Large intestine (tissue), 3 donors: ENCODE data around the gene IL9. TPM values are rescaled to one million over a fixed set of nuclear protein-coding genes. Genes with fewer than 3 reads are reported as not detected.
"Not testable (repeated sequence)": the region's sequence is repeated elsewhere in the genome, so short reads cannot be mapped to it uniquely, and the experiment has no call there.

Source experiments
- DNase-seq, 2 donors: peaks; one replicate each; pipeline versions ENCODE4 v3.0.0 to v3.0.0-alpha.2; 2013
- H3K27ac ChIP-seq: one replicate; pipeline ENCODE4 v1.5.1; 2013; ENCODE audit warnings: low read length
- H3K27me3 ChIP-seq: 2 replicates; pipeline ENCODE4 v1.6.1; 2013; ENCODE audit warnings: low read length; ENCODE audit not compliant: control insufficient read depth, insufficient read depth
- H3K36me3 ChIP-seq: 2 replicates; pipeline ENCODE4 v1.6.1; 2013; ENCODE audit warnings: low read length; ENCODE audit not compliant: control insufficient read depth, insufficient read depth
- H3K4me1 ChIP-seq: one replicate; pipeline ENCODE4 v1.6.1; 2013; ENCODE audit warnings: low read length; ENCODE audit not compliant: control insufficient read depth, insufficient read depth
- H3K4me3 ChIP-seq: one replicate; pipeline ENCODE4 v1.5.1; 2013; ENCODE audit warnings: low read length
- H3K9me3 ChIP-seq: one replicate; pipeline ENCODE4 v1.6.1; 2013; ENCODE audit warnings: mild to moderate bottlenecking, low read depth, low read length, moderate library complexity; ENCODE audit not compliant: control insufficient read depth
- WGBS: methylation state at CpG from one replicate; pipeline ENCODE4 v1.1.5; 2013; ENCODE audit warnings: low lambda C conversion rate; ENCODE audit not compliant: insufficient coverage; 5-methylcytosine and 5-hydroxymethylcytosine counted together
- polyA plus RNA-seq: library from polyadenylated mRNA; unstranded; fragments of 120-200 nt; gene quantifications from one replicate; pipeline ENCODE4 v1.2.1, GENCODE V29; 2013

The IL9 gene
- polyA plus RNA-seq, 1 donor: not detected

DNA sequence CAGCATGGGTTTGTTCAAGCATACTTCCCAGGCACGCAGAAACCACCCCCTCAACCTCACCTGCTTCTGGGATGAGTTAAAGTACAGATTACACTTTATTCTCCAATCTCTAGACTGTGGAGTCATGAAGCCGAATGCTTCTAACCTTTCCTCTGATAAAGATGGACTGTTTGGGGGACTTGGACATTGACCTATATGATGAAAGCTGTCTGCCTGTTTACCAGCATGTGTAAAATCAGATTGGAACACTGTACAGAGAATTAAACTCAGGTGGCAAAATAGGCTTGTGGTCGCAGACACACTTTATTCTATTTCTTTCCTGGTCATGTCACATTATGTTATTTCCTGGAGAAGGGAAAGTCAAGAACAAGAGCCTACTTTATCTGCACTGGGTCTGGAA lies 25.7 kb downstream of the IL9 start:
- DNase-seq: peak; percentile 52 to 75
- H3K36me3 ChIP-seq: no peaks in the 10 kb centered on the region
- peak overlapping the region; percentile 76 for H3K27ac ChIP-seq
- H3K4me1 ChIP-seq: peaks cover 26% of the 10 kb centered on the region
- no peaks in the 10 kb centered on the region for H3K27me3 ChIP-seq
- no peaks in the 10 kb centered on the region for H3K9me3 ChIP-seq
- no peak overlapping the region for H3K4me3 ChIP-seq
- WGBS: no CpG with 5 or more reads among the region's 3 CpGs

DNA sequence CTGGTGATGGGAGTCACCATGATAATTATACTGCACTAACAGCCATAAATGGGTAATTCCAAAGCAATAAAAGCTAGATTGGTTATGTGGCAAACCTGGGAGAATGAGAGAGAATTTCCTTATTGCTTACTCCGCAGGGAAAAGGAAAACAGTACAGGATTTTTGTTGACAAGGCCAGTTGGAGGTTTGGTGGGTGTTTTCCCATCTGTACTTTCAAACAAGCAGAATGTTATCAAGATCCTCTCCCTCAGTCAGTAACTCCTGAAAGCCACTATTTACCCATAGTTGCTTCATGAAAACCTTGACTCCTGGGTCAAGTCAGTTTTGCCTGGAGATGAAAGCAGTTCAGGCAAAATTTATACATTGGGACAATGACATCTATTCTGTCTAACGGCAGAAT lies 26.4 kb downstream of the IL9 start:
- WGBS: 40% methylated on average over 1 of the region's 2 CpGs
- DNase-seq: peak; percentile 48 to 79
- Histone ChIP-seq H3K27ac (peak overlapping the region; percentile 76), H3K4me3 (no peak overlapping the region), H3K27me3 (no peaks in the 10 kb centered on the region), H3K4me1 (peaks cover 26% of the 10 kb centered on the region), H3K36me3 (no peaks in the 10 kb centered on the region), H3K9me3 (no peaks in the 10 kb centered on the region)

DNA sequence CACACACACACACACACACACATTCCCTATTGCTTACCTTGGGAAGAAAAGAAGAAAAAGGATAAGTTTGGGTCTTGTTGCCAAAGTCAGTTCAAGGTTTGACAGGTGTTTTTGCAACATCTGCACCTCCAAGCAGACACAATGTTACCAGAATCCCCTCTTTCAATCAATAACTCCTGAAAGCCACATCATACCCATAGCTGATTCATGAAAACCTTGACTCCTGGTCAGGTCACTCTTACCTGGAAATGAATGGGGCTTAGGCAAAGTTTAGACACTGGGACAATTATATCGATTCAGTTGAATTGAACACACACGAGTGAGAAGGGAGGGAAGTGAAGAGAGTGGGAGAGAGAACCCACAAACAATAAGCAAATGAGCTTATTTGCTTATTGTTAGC lies 27.0 kb downstream of the IL9 start:
- no peak overlapping the region for H3K27ac ChIP-seq
- H3K4me1 ChIP-seq: peaks cover 26% of the 10 kb centered on the region
- H3K4me3 ChIP-seq: no peak overlapping the region
- no peaks in the 10 kb centered on the region for H3K36me3 ChIP-seq
- 0% methylated on average over 1 of the region's 2 CpGs for WGBS
- no peak for DNase-seq
- no peaks in the 10 kb centered on the region for H3K27me3 ChIP-seq
- no peaks in the 10 kb centered on the region for H3K9me3 ChIP-seq

DNA sequence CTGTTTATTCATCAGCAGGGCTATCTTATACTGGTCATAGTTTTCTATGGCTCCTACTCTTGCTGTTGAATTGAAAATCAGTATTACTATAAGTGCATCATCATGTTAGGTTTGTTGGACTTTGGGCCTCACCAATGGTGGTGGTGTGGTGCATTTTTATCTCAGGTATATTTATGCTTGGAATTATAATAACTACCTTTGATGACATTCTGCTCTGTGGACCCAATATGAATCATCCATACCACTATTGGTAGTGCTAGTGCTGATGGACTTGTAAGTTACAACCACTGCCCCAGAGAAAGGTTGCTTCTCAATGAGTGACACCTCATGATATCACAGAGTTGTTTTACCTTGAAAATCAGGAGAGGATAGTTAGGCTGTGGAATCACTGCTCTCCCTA lies 28.0 kb downstream of the IL9 start:
- Histone ChIP-seq H3K4me3 (no peak overlapping the region), H3K4me1 (peaks cover 26% of the 10 kb centered on the region), H3K27me3 (no peaks in the 10 kb centered on the region), H3K27ac (no peak overlapping the region), H3K36me3 (no peaks in the 10 kb centered on the region), H3K9me3 (no peaks in the 10 kb centered on the region)
- peak in 1 of 2 donors; percentile 59 for DNase-seq

DNA sequence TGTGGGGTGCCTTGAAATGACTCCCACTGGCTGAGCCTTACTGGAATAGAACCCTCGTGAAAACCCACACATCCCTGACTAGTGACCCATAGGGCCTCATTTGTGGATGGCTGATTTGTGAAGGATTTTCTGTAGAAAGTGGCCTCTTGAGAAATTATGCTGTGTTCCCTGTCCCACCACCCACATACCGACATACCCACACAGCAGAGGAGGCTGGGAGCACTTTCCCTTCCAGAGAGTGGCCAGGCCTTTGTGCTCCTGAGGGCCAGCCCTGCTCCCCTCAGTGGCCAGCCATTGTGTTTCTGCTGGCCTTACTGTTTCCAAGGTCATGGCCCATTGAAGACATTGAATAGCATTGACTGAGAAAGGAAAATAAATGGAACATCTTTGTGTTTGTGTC lies 29.6 kb downstream of the IL9 start:
- Histone ChIP-seq H3K27ac (no peak overlapping the region), H3K9me3 (no peaks in the 10 kb centered on the region), H3K4me1 (peaks cover 26% of the 10 kb centered on the region), H3K36me3 (no peaks in the 10 kb centered on the region), H3K27me3 (no peaks in the 10 kb centered on the region), H3K4me3 (no peak overlapping the region)
- no CpG with 5 or more reads among the region's 2 CpGs for WGBS
- DNase-seq: no peak

DNA sequence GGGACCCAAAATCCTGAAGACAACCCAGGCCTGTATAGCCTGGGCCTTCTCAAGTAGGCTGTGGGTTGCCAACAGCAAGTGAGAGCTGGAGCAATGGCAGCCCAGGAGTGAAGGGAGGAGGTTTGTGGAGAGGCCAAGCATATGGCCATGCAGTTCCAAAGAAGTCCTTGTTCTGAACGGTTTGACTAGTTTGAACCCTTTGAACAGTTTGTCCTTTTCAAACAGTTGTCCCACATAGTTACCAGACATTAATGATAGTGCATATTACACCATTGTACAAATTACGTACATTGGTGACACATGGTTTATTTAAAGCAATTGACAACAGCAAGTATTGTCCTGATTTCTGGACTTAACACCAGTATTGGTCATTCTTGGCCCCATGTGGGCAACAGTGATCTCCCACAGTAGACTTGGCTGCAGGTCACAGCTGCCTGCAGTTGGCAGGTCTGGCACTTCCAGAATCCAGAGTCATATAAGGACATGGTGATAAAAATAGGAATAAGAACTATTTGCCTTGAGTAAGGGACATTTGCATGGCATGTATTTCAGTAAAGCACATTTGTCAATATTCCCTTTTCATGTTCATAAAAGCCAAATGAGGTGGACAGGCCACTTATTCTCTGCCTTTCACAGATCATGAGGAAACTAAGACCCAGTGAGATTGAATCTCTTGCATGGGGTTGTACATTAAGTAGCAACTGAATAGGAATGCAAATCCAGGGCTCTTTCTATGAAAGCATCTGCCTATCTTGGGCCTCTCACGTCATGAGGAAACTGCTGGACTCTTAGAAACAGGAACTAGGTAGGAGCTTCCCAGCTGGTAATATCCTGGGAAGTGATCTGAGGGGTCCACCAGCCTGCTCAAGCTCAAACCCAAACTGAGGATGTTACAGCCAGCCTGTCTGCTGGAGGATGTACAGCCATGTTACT lies 30.9 kb downstream of the IL9 start:
- peaks cover 19% of the 10 kb centered on the region for H3K4me1 ChIP-seq
- H3K9me3 ChIP-seq: no peaks in the 10 kb centered on the region
- H3K27ac ChIP-seq: no peak overlapping the region
- no CpG with 5 or more reads among the region's 3 CpGs for WGBS
- no peak overlapping the region for H3K4me3 ChIP-seq
- no peaks in the 10 kb centered on the region for H3K27me3 ChIP-seq
- no peak for DNase-seq
- H3K36me3 ChIP-seq: no peaks in the 10 kb centered on the region

DNA sequence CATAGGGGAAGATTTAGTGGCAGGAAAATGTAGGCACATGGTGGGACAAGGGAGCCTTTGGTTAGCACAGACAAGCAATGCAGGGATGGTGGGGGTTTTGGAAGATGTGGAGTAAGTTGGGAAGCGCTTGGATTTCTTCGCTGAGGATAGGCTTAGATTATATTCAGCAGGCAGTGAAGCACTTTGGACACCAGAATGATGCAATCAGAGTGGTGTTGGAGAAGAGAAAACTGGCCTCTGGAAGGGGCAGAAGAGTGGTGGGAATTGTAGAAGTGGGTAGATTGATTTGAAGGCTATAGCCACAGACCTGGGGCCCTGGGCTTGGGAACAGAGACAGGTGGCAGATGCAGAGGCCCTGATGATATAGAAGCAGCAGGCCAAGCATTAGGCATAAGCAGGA lies 32.9 kb downstream of the IL9 start:
- Histone ChIP-seq H3K9me3 (no peaks in the 10 kb centered on the region), H3K36me3 (no peaks in the 10 kb centered on the region), H3K4me3 (no peak overlapping the region), H3K4me1 (peaks cover 5% of the 10 kb centered on the region), H3K27me3 (peaks cover 2% of the 10 kb centered on the region), H3K27ac (no peak overlapping the region)
- WGBS: no CpG with 5 or more reads among the region's 2 CpGs
- peak in 1 of 2 donors; percentile 13 for DNase-seq

DNA sequence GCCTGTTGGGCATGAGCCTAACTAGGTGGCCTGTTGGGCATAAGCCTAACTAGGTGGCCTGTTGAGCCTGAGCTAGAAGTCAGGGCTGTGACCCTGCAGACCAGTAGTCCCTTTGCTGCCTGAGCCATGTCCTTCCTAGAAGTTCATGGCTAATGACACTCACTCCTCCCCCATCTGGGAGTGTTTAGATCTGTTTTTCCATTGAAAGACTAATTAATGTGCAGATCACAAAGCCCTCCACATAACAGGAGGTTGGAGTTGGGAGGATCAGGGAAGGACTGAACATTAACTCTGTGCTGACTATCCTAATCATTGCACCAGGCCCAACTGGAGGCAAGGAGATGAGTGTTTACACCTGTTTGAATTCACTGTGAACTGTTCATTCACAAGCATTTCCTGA lies 33.6 kb downstream of the IL9 start:
- H3K36me3 ChIP-seq: no peaks in the 10 kb centered on the region
- DNase-seq: no peak
- H3K4me3 ChIP-seq: no peak overlapping the region
- H3K27me3 ChIP-seq: peaks cover 2% of the 10 kb centered on the region
- H3K9me3 ChIP-seq: no peaks in the 10 kb centered on the region
- no peak overlapping the region for H3K27ac ChIP-seq
- H3K4me1 ChIP-seq: peaks cover under 1% of the 10 kb centered on the region

DNA sequence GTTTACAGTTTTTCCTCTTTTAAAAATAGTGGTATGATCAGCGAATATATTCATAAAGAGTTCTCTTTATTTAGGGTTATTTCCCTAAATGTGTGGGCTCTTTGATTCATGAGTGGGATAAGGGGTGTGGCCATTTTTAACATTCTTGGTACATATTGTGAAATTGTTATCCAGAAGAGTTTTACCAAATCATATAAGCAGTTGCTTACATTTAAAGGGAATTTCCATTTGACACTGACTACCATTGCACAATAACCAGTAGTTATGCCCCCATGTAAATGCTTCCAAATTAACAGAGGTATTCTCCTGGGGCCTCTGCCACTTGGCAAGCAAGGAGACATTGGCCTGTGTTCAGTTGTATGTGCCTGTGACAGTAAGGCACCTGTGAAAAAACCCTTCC lies 34.0 kb downstream of the IL9 start:
- no peak overlapping the region for H3K4me3 ChIP-seq
- no peaks in the 10 kb centered on the region for H3K9me3 ChIP-seq
- no peak for DNase-seq
- H3K27me3 ChIP-seq: peaks cover 4% of the 10 kb centered on the region
- 100% methylated on average over 1 of the region's 1 CpG for WGBS
- H3K36me3 ChIP-seq: no peaks in the 10 kb centered on the region
- no peaks in the 10 kb centered on the region for H3K4me1 ChIP-seq
- no peak overlapping the region for H3K27ac ChIP-seq

DNA sequence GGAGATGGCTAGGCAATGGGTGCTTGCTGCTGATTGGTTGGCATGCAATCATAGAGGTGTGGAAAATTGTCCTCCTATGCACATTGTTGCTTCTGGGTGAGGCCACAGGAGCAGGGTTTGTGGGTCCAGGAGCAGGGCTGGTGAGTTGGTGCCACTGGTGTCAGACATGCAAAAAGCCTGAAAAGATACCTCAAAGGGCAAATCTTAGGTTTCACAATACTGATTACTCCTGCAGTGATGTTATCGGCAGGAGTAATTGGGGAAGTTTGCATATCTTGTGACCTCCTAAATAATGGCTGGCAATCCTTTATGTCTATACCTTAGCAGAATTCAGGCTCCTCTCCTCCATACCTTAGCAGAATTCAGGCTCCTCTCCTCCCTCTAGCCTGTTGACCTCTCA lies 36.0 kb downstream of the IL9 start:
- peaks cover 7% of the 10 kb centered on the region for H3K27me3 ChIP-seq
- no peaks in the 10 kb centered on the region for H3K36me3 ChIP-seq
- no peak for DNase-seq
- H3K27ac ChIP-seq: no peak overlapping the region
- no peaks in the 10 kb centered on the region for H3K9me3 ChIP-seq
- no peaks in the 10 kb centered on the region for H3K4me1 ChIP-seq
- WGBS: no CpG with 5 or more reads among the region's 1 CpG
- no peak overlapping the region for H3K4me3 ChIP-seq

DNA sequence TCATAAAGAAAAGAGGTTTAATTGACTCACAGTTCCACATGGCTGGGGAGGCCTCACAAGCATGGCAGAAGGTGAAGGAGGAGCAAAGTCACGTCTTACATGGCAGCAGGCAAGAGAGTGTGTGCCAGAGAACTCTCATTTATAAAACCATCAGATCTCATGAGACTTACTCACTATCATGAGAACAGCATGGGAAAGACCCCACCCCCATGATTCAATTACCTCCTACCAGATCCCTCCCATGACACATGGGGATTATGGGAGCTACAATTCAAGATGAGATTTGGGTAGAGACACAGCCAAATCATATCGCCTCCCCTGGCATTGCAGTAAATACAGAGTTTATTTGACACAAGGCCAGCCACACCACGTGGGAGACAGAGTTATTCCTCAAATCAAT lies 36.5 kb downstream of the IL9 start:
- H3K27me3 ChIP-seq: not testable (repeated sequence)
- no CpG with 5 or more reads among the region's 3 CpGs for WGBS

More for the DNA sequence above, 36.5 kb downstream of the IL9 start:
- not testable (repeated sequence) for DNase-seq, H3K36me3 ChIP-seq, H3K4me1 ChIP-seq, H3K9me3 ChIP-seq, H3K27ac ChIP-seq, H3K4me3 ChIP-seq
